ENCODE measurements around the gene SELENOP. TPM values are rescaled to one million over a fixed set of nuclear protein-coding genes. Genes with fewer than 3 reads are reported as not detected.

SELENOP gene
- total and polyA plus RNA-seq, 2 of the 13 experiments (the other 11 are each of a cell fraction or from before 2014, with no cell fraction given), result 1,895 to 2,083 TPM

- 0 out of 2 replicates have a peak, but pooled peaks have one; percentile 70 for TF ChIP-seq ZBTB43 (CRISPR knock-in tag; conservative IDR thresholded peaks at IDR 0.05)
- no peak for TF ChIP-seq BORCS8-MEF2B (CRISPR knock-in tag; IDR thresholded peaks at IDR 0.05)
- TF ChIP-seq ZBTB2 (CRISPR knock-in tag; IDR thresholded peaks at IDR 0.05; ENCODE audit: low read depth), result no peak
- TF ChIP-seq KDM6A (CRISPR knock-in tag; IDR thresholded peaks at IDR 0.05; ENCODE audit: low read depth), result no peak
- no peak for TF ChIP-seq FLYWCH1 (CRISPR knock-in tag; IDR thresholded peaks at IDR 0.05)
- no peak for TF ChIP-seq ZFY (CRISPR knock-in tag; IDR thresholded peaks at IDR 0.05)
- TF ChIP-seq IKZF5 (CRISPR knock-in tag; IDR thresholded peaks at IDR 0.05), result 0 out of 2 replicates have a peak, but pooled peaks have one; percentile 24
- no peak for TF ChIP-seq ZMYM3 (CRISPR knock-in tag; IDR thresholded peaks at IDR 0.05)
- no peak for TF ChIP-seq NFE2L2 (IDR thresholded peaks at IDR 0.05; ENCODE audit: low read length)
- TF ChIP-seq ELK4 (CRISPR knock-in tag; IDR thresholded peaks at IDR 0.05; ENCODE audit: borderline replicate concordance), result no peak
- no peak for TF ChIP-seq ZNF446 (CRISPR knock-in tag; IDR thresholded peaks at IDR 0.05)
- no peak for TF ChIP-seq RFXAP (CRISPR knock-in tag; IDR thresholded peaks at IDR 0.05; ENCODE audit: borderline replicate concordance)
- no peak for TF ChIP-seq ZNF30 (CRISPR knock-in tag; IDR thresholded peaks at IDR 0.05)
- no peak for TF ChIP-seq RNF219 (CRISPR knock-in tag; IDR thresholded peaks at IDR 0.05)
- no peak for TF ChIP-seq ZBTB4 (CRISPR knock-in tag; IDR thresholded peaks at IDR 0.05; ENCODE audit: borderline replicate concordance)
- TF ChIP-seq ZFAT (CRISPR knock-in tag; conservative IDR thresholded peaks at IDR 0.05), result no peak
- TF ChIP-seq NAIF1 (CRISPR knock-in tag; IDR thresholded peaks at IDR 0.05; ENCODE audit: borderline replicate concordance), result no peak
- TF ChIP-seq SNAPC5 (CRISPR knock-in tag; IDR thresholded peaks at IDR 0.05; ENCODE audit: borderline replicate concordance), result no peak
- no peak for TF ChIP-seq CCAR2 (optimal IDR thresholded peaks at IDR 0.05; ENCODE audit: low read depth, low read length)
Observed at GRCh38 chr5:42799668-42800114, 12.0 kb downstream of the SELENOP start (continued).
